ENCODE measurements around the gene MOV10L1.

MOV10L1 gene

DNA sequence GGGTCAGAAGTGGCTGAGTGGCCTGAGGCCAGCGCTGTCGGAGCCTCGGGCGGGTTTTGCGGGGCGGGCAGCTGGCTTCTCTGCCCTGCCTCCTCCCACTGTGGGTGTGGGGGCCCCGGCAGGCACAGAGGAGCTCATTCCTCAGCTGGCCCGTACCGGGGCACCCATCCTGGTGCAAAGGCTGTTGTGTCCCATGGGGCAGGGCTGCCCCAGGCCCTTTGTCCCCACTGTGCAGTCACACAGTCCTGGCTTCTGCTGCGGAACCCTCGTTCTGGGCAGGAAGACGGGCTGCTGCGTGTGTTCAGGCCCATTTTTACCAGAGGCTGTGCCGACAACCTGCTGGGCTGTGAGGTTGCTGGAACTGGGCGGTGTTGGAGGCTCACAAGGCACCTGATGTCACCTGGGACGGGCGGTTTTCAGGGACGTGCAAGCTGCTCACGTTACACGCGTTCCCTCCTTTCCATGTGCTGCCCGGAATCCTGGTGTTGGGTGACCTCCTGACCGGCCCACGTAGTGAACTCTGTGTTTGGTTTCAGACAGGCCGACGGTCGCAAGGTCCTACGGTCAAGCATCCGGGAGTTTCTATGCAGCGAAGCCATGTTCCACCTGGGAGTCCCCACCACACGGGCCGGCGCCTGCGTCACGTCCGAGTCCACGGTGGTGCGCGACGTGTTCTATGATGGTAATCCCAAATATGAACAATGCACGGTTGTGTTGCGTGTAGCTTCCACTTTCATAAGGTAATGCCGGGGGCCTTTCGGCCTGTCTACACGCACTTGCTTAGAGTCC lies 116.2 kb downstream of the MOV10L1 start:
- DNase-seq = no peak

DNA sequence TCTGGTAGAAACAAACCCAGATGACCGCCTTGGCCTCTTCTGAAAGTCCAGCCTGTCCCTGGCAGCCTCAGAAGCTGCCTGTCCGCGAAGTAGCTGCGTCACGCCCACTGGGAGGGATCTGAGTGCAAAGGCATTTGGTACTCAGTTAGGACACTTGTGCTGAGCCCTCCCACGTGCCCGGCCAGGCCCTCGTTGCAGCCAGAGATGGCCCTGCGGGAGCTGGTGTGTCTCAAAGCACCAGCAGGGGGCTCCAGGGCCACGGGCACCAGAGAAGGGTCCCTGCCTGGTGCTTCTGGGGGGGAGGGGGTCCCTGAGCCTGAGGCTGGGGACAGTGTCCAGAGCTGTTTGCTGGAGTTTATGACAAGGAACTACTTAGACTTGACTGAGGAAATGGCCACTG lies 116.8 kb downstream of the MOV10L1 start:
- DNase-seq = no peak

DNA sequence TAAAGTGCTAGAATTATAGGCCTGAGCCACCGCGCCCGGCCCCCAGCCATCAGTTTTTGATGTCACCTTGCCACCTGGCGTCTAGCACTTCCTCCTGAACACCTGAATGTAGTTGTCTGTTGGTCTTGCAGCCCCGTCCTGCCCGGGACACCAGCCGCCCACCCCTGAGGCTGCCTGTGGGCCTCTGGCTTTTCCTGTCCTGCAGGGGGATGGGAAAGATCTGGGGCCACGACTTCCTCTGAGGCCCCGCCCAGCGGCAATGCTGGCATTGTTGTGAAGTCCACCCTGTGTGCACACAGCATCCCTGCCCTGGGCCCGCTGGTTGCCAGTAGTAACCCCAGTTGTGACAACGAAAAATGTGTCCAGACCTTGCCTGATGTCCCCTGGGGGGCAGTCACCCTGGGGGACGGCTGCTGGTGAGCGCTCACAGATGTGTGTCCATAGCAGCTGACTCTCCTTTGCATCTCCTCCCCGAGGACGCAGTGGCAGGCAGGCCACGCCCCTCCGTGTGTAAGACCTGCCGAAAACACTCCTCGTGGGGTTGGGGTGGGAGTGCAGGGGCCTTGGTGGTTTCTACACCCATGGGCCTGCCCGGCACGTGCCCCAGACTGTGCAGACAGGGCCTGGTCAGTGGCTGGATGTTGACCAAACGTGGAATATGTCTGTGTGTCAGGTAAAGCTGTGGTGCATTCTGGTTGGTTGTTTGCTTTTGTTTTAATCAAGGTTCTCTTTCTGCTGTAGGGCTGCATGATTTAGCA lies 117.8 kb downstream of the MOV10L1 start:
- DNase-seq = no peak

DNA sequence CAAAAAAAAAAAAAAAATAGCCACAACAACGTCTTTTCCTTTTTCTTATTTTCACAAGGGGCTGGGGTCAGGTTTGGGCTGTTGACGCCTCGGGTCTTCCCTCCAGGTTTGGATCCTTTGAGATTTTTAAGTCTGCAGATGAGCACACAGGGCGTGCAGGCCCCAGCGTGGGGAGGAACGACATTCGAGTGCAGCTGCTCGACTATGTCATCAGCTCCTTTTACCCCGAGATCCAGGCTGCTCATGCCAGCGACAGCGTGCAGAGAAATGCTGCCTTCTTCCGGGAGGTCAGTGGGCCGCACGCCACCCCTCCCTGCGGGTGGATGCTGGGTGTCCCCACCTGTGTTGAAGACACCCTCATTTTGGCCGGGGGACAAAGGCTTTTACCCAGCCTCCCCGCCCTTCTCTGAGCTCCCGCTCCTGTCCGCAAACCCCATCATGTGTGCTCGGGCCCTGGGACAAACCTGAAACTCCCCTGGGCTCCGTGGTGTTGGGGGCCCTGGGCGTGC lies 118.7 kb downstream of the MOV10L1 start:
- DNase-seq = no peak

DNA sequence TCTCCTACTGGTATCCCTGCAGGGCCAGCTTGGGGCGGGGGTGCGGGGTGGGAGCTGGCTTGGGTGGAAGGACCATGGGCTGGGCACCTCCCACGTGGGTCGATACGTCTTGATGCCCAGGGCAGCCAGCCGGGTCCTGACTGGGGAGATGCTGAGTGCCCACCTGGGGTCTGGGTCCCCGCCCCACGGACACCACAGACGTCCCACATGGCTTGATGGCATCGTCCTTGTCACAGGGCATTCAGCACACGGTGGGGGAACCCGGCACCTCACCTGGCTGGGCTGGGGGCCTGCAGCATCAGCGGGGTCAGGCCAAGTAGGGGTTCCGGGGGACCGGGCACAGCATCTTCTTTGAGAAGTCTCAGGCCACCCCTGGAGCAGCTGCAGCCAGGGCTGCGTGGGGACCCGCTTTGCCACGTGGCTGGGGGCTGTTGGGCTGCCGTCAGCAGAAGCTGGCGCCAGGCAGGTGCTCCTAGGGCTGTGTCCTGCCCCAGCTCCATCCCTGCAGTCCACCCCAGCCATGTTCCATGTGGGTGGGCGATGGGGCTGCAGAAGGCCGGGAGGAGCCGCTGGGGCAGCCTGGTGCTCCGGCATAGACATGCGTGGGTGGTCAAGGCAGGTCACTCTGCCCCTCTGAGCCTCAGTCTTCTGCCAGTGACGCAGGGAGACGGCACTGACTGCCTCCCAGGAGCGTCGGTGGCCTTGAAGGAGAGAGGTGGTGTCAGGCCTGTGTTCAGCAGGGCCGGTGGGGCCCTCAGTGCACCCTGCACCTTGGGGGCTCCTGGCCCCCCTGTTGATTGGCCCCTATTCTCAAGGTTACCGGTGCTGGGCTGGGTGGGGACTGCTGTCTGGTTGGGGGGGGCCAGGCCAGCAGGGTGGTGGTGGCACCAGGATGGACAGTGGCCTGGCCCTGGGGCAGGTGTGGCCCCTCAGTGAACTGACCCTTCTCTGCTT lies 119.4 kb downstream of the MOV10L1 start:
- no peak for DNase-seq

DNA sequence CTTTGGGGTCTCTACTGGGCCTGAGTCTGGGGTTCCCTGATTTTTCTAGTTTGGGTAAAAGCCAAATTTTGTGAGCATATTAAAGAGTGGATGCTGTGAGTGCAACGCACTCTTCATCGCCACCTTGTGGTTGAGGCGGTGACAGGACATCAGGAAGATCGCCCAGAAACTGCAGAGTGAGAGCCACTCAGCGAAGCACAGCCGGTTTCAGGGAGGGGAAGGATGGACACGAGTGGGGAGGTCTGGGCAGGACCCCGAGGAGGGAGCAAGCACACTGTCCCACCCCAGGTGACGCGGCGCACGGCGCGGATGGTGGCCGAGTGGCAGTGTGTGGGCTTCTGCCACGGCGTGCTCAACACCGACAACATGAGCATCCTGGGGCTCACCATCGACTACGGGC lies 120.1 kb downstream of the MOV10L1 start:
- DNase-seq = peak in 1 of 2 experiments; percentile 48

DNA sequence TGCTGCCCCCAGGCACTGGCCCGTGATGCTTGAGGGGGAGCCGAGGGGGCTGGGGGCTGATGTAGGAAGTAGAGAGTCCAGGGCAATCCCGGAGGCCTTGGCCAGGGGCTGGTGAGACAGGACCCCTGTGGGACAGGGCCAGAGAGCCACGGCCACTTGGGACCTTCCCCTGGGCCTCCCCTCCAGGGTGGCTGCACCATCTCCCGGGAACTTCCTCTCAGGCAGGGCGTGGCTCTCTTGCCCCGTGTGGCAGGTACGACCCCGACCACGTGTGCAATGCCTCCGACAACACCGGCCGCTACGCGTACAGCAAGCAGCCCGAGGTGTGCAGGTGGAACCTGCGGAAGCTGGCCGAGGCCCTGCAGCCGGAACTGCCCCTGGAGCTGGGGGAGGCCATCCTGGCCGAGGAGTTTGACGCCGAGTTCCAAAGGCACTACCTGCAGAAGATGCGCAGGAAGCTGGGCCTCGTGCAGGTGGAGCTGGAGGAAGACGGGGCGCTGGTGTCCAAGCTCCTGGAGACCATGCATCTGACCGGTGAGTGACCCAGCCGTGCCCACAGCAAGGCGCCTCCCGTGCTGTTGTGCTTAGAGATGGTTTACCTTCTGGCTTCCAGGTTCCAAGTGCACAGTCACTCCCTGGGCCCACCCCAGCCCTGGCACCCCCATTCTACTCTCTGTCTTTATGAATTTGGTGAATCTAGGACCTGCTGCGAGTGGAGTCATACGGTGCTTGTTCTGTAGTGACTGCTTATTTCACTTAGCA lies 120.8 kb downstream of the MOV10L1 start:
- DNase-seq = no peak

DNA sequence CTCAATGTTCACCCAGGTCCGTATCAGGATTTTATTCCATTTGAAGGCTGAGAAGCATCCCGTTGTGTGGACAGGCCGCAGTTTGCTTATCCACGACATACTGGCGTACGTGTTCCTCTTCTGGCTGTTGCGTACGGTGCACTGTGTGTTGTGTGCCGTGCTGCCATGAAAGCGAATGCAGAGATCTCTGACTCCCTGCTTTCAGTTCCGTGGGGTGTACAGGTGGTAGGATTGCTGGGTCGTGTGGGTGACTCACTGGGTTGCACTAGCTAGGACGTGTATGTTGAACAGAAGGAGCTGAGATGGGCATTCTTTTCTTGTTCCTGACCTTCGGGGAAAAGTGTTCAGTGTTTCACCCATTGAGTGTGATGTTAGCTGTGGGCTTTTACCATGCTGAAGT lies 121.3 kb downstream of the MOV10L1 start:
- DNase-seq = no peak

All from cerebellar nuclear complex (tissue), 1 donor.